Right renal cortex interstitium (tissue), 3 donors: Measurements from ENCODE around the gene MUL1. TPM values are rescaled to one million over a fixed set of nuclear protein-coding genes. Genes with fewer than 3 reads are reported as not detected.

Experiments used
- DNase-seq, 3 donors: peaks; one replicate each; pipeline ENCODE4 v3.0.0-alpha.2; 2013; ENCODE audit warnings: low read depth in 3 of 3, low spot score in 2 of 3
- polyA plus RNA-seq, 3 donors: library from polyadenylated mRNA; unstranded; fragments of 120-200 nt; gene quantifications; one replicate each; pipeline ENCODE4 v1.2.1, GENCODE V29; 2013; ENCODE audit not compliant: insufficient read length in 3 of 3

MUL1 gene
- polyA plus RNA-seq, 3 donors, result 33.8 to 36.4 (median 33.8) TPM

DNA sequence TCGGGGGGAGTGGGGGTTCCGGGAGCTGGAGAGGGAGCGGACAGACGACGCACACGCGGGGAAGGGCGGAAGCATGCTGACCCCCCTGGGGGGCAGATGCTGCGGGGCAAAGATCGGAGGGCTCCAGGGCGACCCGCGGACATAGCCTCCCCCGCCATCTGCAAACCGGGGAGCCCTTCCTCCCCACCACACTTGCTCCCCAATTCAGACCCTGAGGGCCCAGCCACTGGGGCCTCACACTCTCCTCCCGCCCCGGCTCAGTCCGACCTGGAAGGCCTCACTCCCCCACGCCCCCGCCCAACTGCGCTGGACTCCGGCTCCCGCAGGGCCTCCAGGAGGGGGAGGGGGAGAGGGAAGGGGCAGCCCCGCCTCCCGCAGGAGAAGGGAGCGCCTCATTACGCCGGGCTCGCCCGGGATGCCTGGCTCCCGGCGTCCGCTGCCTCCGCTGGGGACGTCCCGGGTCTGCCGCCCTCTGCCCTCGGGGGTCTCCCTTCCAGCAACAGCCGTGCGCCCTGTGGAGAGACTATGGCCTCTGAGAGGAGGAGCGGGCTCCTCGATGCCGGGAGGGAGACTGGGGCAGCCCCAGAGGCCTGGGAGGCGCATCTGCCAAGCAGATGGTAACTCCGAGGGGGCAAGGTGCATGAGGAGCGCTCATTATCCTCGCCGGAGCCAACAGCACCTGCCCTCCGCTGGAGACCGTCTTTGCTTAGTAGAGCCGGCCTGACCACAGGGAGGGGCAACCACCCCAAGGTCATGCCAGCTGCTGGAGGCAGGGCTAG lies 21.3 kb downstream of the MUL1 start:
- no peak for DNase-seq

- DNase-seq, result no peak
These were observed 22.2 kb downstream of the MUL1 start, which contains the start of gene CAMK2N1 for GRCh38 chr1:20485527-20486456. Gene CAMK2N1 (minus strand): TSS chr1:20486210. CDS start chr1:20485379, 831 bp downstream.

- no peak for DNase-seq
These were observed 23.2 kb downstream of the MUL1 start for GRCh38 chr1:20484519-20485462.

DNA sequence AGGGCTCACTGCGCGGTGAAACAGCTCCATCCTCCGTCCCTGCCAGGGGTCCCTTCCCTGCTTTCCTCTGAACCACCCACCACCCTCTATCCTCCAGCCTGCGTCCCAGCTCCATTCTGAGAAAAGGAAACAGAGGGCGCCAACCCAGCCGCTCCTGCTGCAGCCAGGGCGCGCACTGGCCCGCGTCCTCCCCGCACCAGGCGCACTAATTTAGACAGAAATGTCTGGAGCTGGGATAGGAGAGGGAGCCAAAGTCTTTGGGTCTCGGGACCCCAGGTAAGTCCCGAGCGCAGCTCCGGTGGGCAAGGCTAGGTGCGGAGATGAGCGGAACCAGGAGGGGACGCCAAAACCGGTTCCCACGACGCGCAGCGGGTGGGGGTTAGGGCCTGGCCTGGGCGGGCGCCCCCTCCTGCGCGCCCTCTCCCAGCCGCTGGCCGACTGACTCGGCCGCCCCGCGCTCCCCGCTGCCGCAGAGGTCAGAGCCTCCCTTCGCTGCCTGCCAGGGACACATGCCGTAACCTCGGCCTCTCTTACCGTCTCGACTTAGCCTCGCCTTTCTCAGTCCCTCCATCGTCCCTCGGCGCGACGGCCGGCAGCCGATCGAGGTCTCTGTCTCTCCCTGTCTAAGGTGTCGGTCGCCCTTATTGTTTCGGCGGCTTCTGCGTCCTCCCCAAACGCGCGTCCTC lies 24.0 kb downstream of the MUL1 start:
- no peak for DNase-seq

DNA sequence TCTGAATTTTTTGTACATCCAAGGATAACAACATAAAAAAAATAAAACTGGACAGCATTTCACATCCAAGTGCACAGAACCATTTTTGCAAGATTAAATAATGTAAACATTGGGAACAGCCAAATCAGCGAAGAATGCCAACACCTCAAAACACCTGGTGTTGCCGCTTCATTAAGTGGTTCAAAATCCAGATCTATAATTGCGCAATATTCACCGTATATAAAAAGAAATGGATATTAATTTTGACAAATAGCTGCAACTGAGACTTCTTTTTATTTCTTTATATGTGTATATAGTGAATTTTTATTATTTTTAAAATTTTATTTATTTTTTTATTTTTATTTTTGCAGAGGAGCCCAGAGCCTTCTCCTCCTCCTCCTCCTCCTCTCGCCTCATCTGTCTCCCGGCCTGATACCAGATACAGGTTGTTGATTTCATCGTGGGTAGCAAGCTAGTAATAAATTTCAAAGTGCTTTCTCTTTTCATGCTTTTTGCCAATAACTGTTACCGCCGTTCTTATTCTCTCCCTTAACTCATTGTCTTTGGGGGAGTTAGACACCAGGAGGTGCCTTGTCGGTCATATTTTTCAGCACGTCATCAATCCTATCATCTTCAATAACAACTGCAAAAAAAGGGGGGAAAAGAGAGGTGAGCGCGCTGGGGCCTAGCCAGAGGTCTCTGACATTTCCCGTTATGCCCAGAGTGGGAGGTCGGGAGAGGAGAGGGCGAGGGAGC lies 24.7 kb downstream of the MUL1 start:
- no peak for DNase-seq

DNA sequence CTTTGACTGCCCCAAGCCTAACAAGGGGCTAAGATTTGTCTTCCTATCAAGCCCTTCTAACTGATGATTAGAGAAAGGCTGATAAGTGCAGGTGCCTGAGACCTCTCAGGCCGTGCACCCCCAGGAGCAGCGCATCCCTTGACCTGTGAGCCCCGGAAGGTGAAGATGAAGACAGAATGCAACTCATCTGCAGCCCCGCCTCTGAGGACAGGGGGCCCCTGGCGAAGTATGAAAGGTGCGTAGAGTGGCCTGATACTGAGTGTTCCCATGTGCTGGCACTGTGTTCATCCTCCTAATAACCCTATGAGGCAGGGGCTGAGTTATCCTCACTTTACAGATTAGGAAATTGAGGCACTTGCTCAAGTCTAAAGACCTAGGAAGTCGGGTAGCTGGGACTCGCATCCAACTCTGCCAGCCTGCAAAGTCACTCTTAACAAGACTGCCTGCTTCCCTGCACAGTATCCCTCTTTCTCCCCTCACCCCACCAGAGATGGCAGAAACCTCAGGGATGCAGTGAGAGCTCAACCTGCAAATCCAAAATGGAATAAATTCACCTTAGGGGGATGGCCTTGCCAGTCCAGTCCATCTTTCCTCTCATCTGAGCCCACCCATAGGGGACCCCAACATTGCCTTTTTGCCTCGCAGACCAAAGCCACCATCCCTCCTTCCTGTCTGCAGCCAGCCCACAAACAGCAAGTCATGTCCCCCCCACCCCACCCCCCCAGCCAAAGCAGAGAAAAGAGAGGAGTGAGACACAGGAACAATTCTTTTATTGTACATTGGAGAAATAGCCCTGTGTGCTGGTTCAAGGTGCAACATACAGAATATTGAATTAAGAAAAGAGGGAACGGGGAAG lies 26.1 kb downstream of the MUL1 start:
- no peak for DNase-seq

GRCh38 chr1:20480951-20481617 lies 26.9 kb downstream of the MUL1 start:
- no peak for DNase-seq

- no peak for DNase-seq
These were observed 27.6 kb downstream of the MUL1 start for GRCh38 chr1:20480243-20480944.

GRCh38 chr1:20479840-20480239 lies 28.1 kb downstream of the MUL1 start:
- DNase-seq, result no peak

DNA sequence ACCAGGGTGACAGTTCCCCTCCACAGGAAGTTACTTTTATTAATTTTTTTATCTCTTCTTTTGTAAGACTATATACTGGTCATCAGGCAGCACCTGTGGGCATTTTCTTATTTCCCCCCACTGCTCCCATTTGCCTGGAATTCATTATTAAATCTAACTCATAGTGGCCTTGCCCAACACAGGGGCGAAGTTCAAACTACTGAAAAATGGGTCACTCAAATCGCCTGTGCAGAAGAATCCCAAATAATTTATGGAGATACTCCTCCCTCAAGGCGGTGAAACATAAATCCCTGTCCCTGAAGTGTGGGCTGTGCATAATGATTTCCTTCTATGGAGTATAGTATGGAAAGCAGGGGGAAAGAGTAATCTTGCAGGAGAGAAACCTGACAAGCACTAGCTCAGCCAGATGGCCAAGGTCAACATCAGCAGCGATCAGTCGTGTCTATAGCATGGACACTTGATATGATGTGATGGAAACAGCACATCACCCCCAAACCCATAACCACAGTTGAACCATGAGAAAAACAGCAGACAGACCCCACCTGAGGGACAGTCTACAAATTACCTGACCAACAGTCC lies 29.8 kb downstream of the MUL1 start:
- no peak for DNase-seq

- DNase-seq, result no peak
These were observed 30.4 kb downstream of the MUL1 start for GRCh38 chr1:20477348-20478056.

GRCh38 chr1:20476265-20477038 lies 31.5 kb downstream of the MUL1 start:
- DNase-seq, result no peak

DNA sequence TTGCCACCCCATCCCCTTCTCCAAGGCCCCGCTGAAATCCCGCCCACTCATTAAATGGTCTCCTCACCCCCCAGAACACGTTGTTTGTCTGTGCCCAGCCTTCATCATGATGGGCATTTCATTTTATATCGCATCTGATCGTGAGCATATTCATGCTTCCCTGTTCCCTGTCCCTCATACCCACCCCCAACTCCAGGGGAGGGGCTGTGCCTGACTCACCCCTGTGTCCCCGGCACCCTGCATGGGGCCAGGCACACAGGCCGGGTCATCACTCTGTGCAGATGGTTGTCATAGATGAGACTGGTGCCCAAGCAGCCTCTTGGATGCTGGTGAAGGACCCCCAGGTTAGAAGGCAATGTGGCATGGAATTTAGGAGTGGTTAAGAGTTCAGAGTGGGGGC lies 33.0 kb downstream of the MUL1 start:
- no peak for DNase-seq

DNA sequence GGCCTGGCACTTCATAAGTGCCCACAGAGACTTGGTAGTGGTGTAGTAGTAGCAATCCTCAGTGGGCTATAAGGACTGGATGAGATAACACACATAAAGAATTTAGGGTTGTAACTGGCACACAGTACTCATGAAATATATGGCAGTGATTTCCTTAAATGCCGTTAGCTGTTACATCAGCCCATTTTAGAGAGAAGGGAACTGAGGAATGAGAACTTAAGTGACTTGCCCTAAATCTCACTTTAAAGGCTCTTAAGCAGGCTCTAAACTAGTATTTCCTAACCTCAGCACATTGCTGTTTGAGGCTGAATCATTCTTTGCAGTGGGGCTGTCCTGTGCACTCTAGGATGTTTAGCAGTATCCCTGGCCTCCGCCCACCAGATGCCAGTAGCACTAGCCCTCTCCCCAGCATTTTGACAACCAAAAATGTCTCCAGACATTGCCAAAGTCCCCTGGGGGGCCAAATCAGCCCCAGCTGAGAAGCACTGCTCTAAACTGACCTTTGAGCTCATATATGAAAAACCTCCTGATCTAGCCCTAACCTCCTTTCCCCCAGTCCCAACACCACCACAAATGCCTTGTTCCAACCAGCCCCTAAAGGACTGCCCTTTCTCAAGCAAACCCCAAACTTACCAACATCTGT lies 33.5 kb downstream of the MUL1 start:
- no peak for DNase-seq

- no peak for DNase-seq
These were observed 34.1 kb downstream of the MUL1 start for GRCh38 chr1:20473894-20474293.
